ENCODE measurements around the gene RNF152.

RNF152 gene

DNA sequence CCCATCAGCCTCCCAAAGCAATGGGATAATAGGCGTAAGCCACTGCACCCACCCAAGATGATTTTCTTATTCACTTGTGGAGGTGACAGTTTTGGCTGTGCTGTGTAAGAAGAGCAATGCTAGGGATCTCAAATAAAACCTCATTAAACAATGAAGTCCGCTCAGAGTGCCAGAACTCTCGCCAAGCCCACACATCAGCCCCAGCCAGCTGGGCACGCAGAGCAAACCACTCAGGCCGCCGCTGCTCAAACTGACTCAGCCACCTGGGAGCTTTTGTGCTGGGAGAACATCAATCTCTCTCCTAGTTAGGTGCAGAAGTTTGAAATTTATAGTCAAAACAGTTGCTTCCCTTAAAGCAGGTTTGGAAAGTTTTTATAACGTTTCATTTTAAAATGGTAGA lies 47.6 kb downstream of the RNF152 start (continued):
- no peak for TF ChIP-seq ZNF621 (tag by site-specific recombination; IDR thresholded peaks at IDR 0.05)
- no peak for TF ChIP-seq ZSCAN18 (tag by site-specific recombination; IDR thresholded peaks at IDR 0.05)
- no peak for TF ChIP-seq GLIS1 (tag by site-specific recombination; IDR thresholded peaks at IDR 0.05)
- no peak for TF ChIP-seq ZSCAN16 (tag by site-specific recombination; IDR thresholded peaks at IDR 0.05)
- no peak for TF ChIP-seq ZNF830 (tag by site-specific recombination; IDR thresholded peaks at IDR 0.05; ENCODE audit: low read depth)
- no peak for TF ChIP-seq ZNF362 (tag by site-specific recombination; IDR thresholded peaks at IDR 0.05)

DNA sequence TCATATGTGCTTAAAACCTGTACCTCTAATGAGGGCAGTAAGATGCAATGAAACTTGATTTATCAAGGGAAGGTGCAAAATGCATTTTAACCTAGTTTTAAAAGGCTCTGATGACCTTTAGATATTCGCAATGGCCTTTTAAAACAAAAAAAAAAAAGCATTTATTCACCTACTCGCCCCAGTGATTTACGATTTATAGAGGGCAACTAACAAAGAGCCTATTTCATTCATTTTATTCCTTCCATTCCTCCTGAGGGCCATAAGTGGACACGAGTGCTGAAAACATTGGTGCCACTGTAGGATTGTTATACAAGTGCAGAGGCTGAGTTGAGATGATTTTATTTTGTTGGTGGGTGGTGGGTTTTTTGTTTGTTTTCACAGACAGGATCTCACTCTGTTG lies 48.1 kb downstream of the RNF152 start:
- Histone ChIP-seq H3K4me3 (ENCODE audit: low read depth, low read length) (no peak overlapping the region), H3K36me3 (ENCODE audit: control insufficient read depth in 2 of 2, insufficient read depth in 1 of 2, low read length in 2 of 2) (no peaks in the 10 kb centered on the region; a peak in 1 of 3 replicates), H3K4me1 (ENCODE audit: control insufficient read depth, insufficient read depth, low read length) (no peaks in the 10 kb centered on the region), H3K27ac (ENCODE audit: extremely low read depth, low read depth, low read length) (no peak overlapping the region), H3K9me3 (ENCODE audit: control insufficient read depth, insufficient read depth, low read depth, low read length) (no peaks in the 10 kb centered on the region)
- TF ChIP-seq ZNF350 (tag by site-specific recombination; IDR thresholded peaks at IDR 0.05) (no peak), ZNF747 (tag by site-specific recombination; IDR thresholded peaks at IDR 0.05) (no peak), ZFHX2 (tag by site-specific recombination; conservative IDR thresholded peaks at IDR 0.05) (no peak), ZNF266 (tag by site-specific recombination; IDR thresholded peaks at IDR 0.05; ENCODE audit: low read depth) (no peak), ZNF658 (tag by site-specific recombination; IDR thresholded peaks at IDR 0.05) (no peak), TRIM28 (IDR thresholded peaks at IDR 0.05; ENCODE audit: borderline replicate concordance, low read length) (no peak), KLF16 (tag by site-specific recombination; IDR thresholded peaks at IDR 0.05) (no peak), ZNF571 (tag by site-specific recombination; IDR thresholded peaks at IDR 0.05) (no peak), ZNF621 (tag by site-specific recombination; IDR thresholded peaks at IDR 0.05) (no peak), YY2 (tag by site-specific recombination; IDR thresholded peaks at IDR 0.05) (no peak), TCF7L2 (IDR thresholded peaks at IDR 0.05; ENCODE audit: borderline replicate concordance, low read depth, low read length) (no peak), ZNF133 (tag by site-specific recombination; IDR thresholded peaks at IDR 0.05) (no peak), ZFP69B (tag by site-specific recombination; IDR thresholded peaks at IDR 0.05) (no peak), ZFP37 (tag by site-specific recombination; IDR thresholded peaks at IDR 0.05) (no peak)
- TF ChIP-seq, protein P1, sequence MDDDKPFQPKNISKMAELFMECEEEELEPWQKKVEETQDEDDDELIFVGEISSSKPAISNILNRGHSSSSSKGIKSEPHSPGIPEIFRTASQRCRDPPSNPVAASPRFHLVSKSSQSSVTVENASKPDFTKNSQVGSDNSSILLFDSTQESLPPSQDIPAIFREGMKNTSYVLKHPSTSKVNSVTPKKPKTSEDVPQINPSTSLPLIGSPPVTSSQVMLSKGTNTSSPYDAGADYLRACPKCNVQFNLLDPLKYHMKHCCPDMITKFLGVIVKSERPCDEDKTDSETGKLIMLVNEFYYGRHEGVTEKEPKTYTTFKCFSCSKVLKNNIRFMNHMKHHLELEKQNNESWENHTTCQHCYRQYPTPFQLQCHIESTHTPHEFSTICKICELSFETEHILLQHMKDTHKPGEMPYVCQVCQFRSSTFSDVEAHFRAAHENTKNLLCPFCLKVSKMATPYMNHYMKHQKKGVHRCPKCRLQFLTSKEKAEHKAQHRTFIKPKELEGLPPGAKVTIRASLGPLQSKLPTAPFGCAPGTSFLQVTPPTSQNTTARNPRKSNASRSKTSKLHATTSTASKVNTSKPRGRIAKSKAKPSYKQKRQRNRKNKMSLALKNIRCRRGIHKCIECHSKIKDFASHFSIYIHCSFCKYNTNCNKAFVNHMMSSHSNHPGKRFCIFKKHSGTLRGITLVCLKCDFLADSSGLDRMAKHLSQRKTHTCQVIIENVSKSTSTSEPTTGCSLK (tag by site-specific recombination; IDR thresholded peaks at IDR 0.05): no peak
- ChIA-PET POLR2A (no interaction called here), CTCF (no interaction called here)

- CTCF ChIA-PET: no interaction called here
- Histone ChIP-seq H3K9me3 (ENCODE audit: control insufficient read depth, insufficient read depth, low read depth, low read length) (no peaks in the 10 kb centered on the region), H3K4me1 (ENCODE audit: control insufficient read depth, insufficient read depth, low read length) (no peaks in the 10 kb centered on the region), H3K27ac (ENCODE audit: extremely low read depth, low read depth, low read length) (no peak overlapping the region), H3K4me3 (ENCODE audit: low read depth, low read length) (no peak overlapping the region), H3K36me3 (ENCODE audit: control insufficient read depth in 2 of 2, insufficient read depth in 1 of 2, low read length in 2 of 2) (no peaks in the 10 kb centered on the region; a peak in 1 of 3 replicates)
- POLR2A ChIA-PET: no interaction called here
- no peak for TF ChIP-seq ZNF239 (tag by site-specific recombination; IDR thresholded peaks at IDR 0.05)
- no peak for TF ChIP-seq ZSCAN16 (tag by site-specific recombination; IDR thresholded peaks at IDR 0.05)
- no peak for TF ChIP-seq ZNF639 (tag by site-specific recombination; IDR thresholded peaks at IDR 0.05)
- TF ChIP-seq SALL2 (tag by site-specific recombination; IDR thresholded peaks at IDR 0.05; ENCODE audit: borderline replicate concordance): no peak
- TF ChIP-seq ZNF670 (tag by site-specific recombination; IDR thresholded peaks at IDR 0.05; ENCODE audit: low read depth): no peak
- TF ChIP-seq ZNF211 (tag by site-specific recombination; IDR thresholded peaks at IDR 0.05; ENCODE audit: low read depth): no peak
- no peak for TF ChIP-seq ZNF777 (tag by site-specific recombination; IDR thresholded peaks at IDR 0.05; ENCODE audit: borderline replicate concordance)
- TF ChIP-seq ZNF302 (tag by site-specific recombination; IDR thresholded peaks at IDR 0.05; ENCODE audit: low read depth): no peak
- no peak for TF ChIP-seq ZNF677 (tag by site-specific recombination; IDR thresholded peaks at IDR 0.05)
- no peak for TF ChIP-seq GFI1B (tag by site-specific recombination; IDR thresholded peaks at IDR 0.05)
Measured at GRCh38 chr18:61842146-61842545, 50.7 kb downstream of the RNF152 start.

All from HEK293 (cell line).